ENCODE data around the gene ITGB2.
"Not testable (repeated sequence)": the region's sequence is repeated elsewhere in the genome, so short reads cannot be mapped to it uniquely, and the experiment has no call there.

ITGB2 gene

DNA sequence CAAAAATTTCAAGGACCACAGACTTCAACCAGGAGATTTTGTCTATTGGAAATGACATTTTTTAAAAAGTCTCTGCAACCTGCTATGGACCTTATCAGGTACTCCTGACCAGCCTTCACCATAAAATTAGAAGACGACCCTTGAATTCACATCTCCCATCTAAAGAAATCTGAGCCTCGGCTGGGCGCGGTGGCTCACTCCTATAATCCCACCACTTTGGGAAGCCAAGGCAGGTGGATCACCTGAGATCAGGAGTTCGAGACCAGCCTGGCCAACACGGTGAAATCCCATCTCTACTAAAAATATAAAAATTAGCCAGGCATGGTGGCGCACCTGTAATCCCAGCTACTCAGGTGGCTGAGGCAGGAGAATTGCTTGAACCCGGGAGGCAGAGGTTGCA is 41.5 kb downstream of the ITGB2 start:
- not testable (repeated sequence) for DNase-seq

DNA sequence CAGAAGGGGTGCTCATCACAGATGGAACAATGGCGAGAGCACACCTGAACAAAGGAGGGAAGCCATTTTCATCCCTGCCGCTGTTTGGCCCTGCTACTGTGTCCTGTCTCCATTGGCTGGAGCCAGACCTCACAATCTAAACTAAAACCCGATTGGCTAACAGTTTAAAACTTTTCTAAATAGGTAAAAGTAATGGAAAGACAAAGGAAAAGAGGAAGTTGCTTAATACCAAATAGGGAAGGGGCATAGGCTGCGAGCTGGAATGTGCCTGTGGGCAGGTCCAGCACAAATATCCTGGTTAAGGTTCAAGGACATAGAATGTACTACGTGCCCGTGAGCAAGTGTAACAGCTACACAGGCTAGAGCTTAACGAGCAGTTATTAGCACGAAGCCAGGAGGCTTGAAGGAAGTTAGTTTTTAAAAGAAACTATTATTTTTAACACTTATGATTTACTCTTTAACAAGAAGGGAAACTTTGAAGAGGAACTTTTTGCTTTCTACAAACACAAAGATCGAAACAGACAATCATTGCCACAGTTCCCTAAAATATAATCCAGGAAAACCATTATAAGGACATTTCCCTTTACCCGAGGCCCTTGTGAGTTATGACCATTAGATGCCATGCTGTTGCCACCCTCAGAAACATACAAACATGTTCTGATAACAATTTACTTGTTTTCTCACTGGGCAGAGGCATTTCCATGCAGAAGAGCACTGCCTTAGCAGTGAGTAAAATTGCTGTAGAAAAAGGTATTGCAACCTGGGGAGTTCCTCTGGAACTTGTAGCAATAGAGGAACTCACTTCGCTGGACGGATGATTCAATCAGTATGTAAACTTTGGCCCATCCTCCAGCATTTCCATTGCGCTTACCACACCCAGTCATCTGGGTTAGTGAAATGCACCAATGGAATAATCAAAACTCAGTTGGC is 42.4 kb downstream of the ITGB2 start:
- no peak for DNase-seq

DNA sequence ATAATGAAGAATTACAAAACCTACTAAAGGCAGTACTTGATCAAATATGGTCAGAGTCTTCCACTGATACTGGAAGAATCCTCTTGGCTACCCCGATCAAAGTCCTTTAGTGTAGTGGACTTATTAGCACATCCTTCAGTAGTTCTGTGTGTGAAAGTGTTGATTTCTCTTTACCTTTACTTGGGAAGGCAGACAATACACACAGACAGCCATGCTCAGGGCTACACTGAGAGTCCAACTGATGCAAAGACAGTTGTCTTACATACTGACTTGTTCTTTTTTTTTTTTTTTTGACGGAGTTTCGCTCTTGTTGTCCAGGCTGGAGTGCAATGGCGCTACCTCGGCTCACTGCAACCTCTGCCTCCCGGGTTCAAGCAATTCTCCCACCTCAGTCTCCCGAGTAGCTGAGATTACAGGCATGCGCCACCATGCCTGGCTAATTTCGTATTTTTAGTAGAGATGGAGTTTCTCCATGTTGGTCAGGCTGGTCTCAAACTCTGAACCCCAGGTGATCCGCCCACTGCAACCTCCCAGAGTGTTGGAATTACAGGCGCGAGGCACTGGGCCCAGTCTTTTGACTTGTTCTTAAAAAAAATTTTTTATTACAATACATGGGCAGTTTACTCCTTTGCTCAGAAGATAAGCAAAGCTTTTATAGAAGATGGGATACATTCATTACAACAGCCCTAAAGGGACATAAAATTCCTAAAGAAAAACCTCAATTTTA is 43.7 kb downstream of the ITGB2 start:
- no peak for DNase-seq

DNA sequence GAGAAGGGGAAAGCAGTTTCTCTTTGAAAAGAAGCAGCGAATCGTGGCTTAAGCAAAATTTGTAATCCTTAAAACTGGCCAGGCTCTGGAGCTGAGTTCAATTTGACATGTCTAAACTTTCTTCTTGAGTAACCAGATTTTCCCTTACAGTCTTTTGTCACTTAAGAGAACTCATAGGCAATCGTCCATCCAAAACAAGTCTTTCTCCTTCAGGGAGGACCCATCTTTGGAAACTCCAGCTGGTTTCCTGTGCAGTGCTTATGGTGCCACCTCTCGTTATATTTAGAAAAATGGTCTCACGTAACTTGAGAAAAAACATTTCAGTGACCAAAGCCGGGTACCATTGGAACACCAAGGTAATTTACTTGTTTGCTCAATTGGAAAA is 45.4 kb downstream of the ITGB2 start:
- DNase-seq, result no peak

DNA sequence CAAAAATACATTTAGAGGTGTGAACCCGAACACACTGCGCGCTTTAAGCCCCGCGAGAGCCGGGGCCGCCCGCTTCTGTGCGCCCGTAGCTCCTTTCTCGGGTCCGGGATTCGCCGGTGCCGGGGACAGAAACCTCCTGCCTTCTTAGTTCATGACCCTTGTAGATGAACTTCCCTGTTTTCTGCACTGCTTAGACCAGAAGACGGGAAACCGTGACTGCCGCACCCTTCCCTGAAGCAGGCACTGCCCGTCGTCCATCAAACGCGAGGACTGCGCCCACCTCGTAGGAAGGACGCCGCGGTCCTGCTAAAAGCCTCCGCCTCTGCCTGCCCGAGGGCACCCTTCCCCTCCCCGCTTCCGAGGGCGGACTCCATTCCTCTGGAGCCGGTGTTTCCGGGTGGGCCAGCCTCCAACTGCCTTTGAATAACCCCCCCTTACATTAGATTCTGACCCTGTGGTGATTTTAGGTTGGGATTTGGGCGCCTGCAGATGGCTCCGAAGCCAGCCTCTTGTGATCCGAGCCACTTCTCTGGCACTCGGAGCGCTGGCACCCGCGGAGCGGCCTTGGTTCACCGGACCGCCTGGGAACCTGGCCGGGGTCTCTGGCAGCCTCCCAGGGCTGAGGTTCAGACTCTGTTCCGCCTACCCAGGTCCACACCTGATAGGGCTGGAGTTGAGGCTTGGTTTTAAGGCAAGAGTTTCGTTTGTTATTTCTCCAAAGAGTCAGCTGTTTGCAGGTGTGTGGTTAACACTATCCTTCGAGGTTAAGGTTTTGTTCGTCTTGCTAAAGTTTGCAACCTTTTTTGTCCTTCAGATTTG is 46.0 kb downstream of the ITGB2 start:
- no peak for DNase-seq

DNA sequence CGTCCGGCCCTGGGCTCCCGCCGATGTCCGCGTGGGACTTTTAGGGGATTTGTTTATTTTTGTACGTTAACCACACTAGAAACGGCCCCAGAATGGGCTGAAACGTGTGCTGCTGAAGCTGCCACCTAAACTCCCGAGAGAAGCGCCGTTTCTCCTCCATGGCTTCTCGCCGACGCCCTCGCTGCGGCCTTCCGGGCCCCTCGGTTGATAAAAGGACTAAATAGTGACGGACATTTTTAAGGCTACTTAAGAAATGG is 46.5 kb downstream of the ITGB2 start:
- no peak for DNase-seq

- DNase-seq, result peak; percentile 97
Observed at GRCh38 chr21:44873356-44874239, 47.1 kb downstream of the ITGB2 start, which contains the start of gene PTTG1IP. Gene PTTG1IP (minus strand): TSS chr21:44873690. CDS start chr21:44873616, 74 bp downstream.

- DNase-seq, result no peak
Observed at GRCh38 chr21:44872649-44873355, 47.9 kb downstream of the ITGB2 start.

DNA sequence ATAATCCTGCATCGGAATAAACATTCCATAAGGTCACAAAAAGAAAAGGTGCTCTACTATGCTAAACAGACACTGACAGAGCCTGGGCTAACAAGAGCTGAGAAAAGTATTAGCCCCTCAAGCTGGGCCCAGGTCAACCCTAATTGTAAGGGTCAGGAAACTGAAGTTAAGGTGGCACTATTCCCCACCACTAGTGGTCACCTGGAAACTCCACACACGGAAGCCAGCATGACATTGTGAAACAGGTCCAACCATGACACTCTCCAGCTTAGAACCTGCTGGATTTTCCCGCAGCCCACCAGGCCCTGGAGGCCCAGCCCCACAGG is 48.4 kb downstream of the ITGB2 start:
- DNase-seq, result no peak

DNA sequence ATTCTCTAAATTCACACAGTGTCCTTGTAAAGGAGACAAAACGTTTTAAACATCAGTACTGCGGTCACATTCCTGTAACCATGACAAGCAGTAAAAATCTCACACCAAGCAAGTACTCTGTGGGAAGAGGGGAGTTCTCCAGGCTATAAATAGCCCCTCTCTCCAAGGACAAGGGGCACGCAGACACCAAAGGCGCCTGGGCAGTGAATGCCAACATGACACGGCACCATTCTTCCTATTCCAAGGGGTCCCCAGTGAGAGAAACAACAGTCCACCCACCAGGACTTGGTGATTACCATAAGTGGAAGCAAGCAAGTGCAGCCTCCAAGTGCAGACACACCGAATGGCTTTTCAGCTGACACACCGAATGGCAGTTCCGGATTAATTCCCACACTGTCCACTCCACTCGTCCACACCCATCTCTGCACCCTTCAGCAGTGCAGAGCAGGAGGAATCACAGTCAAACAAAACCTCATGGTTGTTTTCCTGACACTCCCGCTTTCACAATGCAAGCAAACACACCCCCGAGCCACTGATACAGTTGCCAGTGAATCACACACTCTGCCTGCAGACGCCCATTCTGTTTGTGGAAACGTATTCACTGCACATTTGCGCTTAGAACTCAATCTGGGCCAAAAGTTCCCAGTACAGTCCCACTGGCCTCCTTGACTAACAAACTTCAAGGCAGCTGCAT is 49.0 kb downstream of the ITGB2 start:
- no peak for DNase-seq

DNA sequence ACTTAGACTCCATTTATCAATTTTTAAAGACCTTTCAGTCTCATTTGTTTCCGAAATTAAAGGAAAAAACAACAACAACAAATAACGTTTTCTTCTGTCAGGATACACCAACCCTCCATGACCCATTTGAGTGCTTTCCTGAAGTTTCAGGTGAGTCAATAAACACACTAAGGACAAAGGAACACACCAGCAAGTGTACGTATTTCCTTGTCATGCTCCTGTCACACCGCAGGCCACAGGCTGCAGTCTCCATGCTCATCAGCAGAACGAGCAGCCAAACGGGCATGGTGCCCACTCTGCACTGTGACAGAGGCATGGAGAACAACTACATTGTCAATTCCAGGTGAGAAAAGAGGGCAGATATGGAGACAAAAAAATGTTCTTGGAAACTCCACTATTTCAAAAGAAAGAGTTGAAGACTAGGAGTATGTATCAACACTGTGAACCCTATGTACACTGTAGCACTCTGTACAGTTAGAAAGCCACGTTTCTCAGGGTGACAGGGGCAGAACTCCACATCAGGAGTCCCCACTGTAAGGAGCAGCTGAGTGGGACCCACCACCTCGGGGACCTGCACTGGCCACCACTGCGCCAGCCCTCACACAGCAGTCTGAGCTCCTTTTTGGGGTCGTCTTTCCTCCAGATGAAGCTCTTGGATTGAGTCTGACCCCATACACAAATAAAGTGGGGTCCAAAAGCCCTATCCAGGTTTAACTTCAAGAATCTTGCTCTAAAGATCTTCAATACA is 49.8 kb downstream of the ITGB2 start:
- no peak for DNase-seq

GRCh38 chr21:44869781-44870747 is 50.6 kb downstream of the ITGB2 start:
- no peak for DNase-seq

DNA sequence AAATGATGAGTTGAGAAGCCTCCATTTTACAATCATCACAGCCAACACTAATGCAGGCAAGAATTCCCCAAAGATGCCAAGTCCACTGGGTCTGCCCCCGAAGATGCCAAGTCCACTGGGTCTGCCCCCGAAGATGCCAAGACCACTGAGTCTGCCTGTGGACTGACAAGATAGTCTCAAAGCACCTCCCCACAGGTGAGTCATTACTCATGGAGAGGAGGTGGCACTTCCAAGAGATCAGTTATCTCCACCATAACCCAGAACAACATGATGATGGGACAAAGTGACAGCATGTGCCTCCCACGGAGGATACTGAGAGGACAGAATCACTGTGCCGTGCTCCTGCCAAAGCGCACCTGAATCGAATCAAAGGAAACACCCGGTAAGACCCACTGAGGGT is 52.0 kb downstream of the ITGB2 start:
- DNase-seq, result no peak

DNA sequence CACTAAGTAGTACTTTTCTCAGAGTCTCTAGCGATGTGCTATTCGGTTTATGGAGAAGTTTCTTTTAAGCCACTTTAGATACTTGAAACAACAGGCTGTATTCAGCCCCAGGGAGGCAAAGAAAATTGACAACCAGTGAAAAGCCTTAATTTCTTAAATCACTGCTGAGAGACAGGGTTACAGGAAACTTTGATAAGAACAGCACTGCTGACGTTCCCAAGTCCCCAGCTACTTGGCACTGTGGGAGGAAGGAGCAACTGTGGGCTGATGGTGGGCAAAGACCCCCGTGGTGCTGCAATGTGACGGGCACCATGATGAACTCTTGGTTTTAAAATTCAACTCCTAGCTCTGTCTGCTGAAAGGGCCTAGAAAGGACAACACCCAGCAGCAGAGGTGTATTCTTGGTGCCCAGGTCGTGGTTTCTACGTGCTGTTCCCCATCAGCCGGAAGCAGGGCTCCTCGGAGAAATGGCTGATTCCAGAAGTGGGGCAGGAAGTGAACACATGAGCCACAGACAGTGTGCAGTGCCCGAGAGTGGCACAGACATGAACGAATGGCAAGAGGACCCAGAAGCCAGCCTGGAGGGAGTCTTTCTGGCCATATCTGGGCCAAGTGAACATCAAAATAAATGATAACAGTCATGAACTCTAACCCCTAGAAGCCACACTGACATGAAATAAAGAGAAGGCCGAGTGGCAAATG is 52.5 kb downstream of the ITGB2 start:
- no peak for DNase-seq

GRCh38 chr21:44867464-44867863 is 53.2 kb downstream of the ITGB2 start:
- DNase-seq, result no peak

- peak; percentile 62 for DNase-seq
Observed at GRCh38 chr21:44866780-44867179, 53.9 kb downstream of the ITGB2 start.

DNA sequence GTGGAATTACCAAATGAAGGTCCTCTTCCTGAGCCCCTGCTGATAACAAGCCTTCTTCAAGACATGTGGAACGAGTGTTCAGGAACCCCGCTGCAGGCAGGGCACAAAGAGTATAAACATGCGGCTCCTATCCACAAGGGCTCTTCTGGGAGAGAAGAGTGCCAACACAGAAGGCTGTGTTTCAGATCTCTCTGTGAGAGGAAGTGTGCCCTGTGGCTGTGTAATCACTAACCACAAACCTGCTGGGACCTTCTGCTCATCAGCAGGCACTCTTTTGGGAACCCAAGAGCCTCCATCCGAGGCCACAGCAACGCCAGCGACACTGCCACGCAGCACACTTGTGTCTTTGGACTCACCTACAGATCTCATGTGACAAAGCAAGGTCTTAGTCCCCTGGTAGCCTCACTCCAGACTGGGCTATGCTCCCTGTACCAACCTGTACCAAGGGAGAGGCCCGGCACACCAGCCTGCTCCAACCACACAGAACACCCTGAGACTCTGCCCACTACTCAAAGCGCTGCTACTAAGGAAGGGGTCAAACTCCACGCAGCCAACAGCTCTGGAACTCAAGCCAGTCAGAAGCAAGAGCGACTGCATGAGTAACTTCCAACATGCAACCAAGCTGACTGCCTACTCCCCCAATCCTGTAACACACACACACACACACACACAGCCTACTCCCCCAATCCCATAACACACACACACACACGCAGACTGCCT is 55.0 kb downstream of the ITGB2 start:
- DNase-seq, result no peak
